ENCODE results near the gene ABHD4.
"Not testable (repeated sequence)": the region's sequence is repeated elsewhere in the genome, so short reads cannot be mapped to it uniquely, and the experiment has no call there.

The ABHD4 gene

GRCh38 chr14:22630066-22630465, 32.0 kb downstream of the ABHD4 start:
- no peak for DNase-seq

- DNase-seq, result no peak
These were observed 32.4 kb downstream of the ABHD4 start for GRCh38 chr14:22630486-22630885.

- DNase-seq, result no peak
These were observed 36.3 kb downstream of the ABHD4 start for GRCh38 chr14:22634233-22634900.

- DNase-seq, result not testable (repeated sequence)
These were observed 37.9 kb downstream of the ABHD4 start for GRCh38 chr14:22635980-22636379.

- no peak for DNase-seq
These were observed 42.1 kb downstream of the ABHD4 start for GRCh38 chr14:22640192-22640591.

- DNase-seq, result no peak
These were observed 43.7 kb downstream of the ABHD4 start for GRCh38 chr14:22641846-22642245.

- DNase-seq, result no peak
These were observed 46.2 kb downstream of the ABHD4 start, which contains the start of gene OR6J1 for GRCh38 chr14:22644305-22644635. TSS of gene OR6J1 (minus strand) at chr14:22644352. CDS start at chr14:22634811, 9,541 bp downstream.

GRCh38 chr14:22646570-22647254, 48.6 kb downstream of the ABHD4 start:
- no peak for DNase-seq

GRCh38 chr14:22648506-22648905, 50.4 kb downstream of the ABHD4 start:
- DNase-seq, result no peak

- DNase-seq, result no peak
These were observed 52.1 kb downstream of the ABHD4 start for GRCh38 chr14:22650046-22650739.

- DNase-seq, result no peak
These were observed 52.9 kb downstream of the ABHD4 start for GRCh38 chr14:22650960-22651521.

GRCh38 chr14:22651586-22651985, 53.5 kb downstream of the ABHD4 start:
- DNase-seq, result no peak

GRCh38 chr14:22653012-22653621, 55.0 kb downstream of the ABHD4 start:
- DNase-seq, result peak; percentile 48

GRCh38 chr14:22656226-22656625, 58.1 kb downstream of the ABHD4 start:
- no peak for DNase-seq

GRCh38 chr14:22656945-22657731, 59.0 kb downstream of the ABHD4 start:
- DNase-seq, result no peak

GRCh38 chr14:22657861-22658260, 59.8 kb downstream of the ABHD4 start:
- no peak for DNase-seq

GRCh38 chr14:22658946-22659345, 60.8 kb downstream of the ABHD4 start:
- DNase-seq, result no peak

- no peak for DNase-seq
These were observed 62.6 kb downstream of the ABHD4 start for GRCh38 chr14:22660654-22661053.

Measured in COR-L47 (cell line).